Peyer's patch (tissue), 4 donors: Measurements from ENCODE around the gene VCX. TPM values are rescaled to one million over a fixed set of nuclear protein-coding genes. Genes with fewer than 3 reads are reported as not detected.

Experiments
- DNase-seq, 3 donors: peaks; one replicate each; pipeline ENCODE4 v3.0.0-alpha.2; 2017 to 2019
- H3K27ac ChIP-seq, 4 donors: fragments of 200-600 bp; sonication (generic); one replicate each; pipeline ENCODE4 v1.5.1; 2016 to 2019
- H3K27me3 ChIP-seq, 2 donors: fragments of 200-600 bp; sonication (generic); one replicate each; pipeline ENCODE4 v1.5.1; 2019
- H3K36me3 ChIP-seq, 3 donors: fragments of 200-600 bp; sonication (generic); one replicate each; pipeline ENCODE4 v1.5.1; 2016 to 2019
- H3K4me1 ChIP-seq, 4 donors: fragments of 200-600 bp; sonication (generic); one replicate each; pipeline ENCODE4 v1.5.1; 2016 to 2019
- H3K4me3 ChIP-seq, 4 donors: fragments of 200-600 bp; sonication (generic); 1 replicate in 3 of 4; 2 replicates in 1 of 4; pipeline ENCODE4 v1.5.1; 2016 to 2019; ENCODE audit warnings: mild to moderate bottlenecking in 1 of 4
- H3K9me3 ChIP-seq, 4 donors: fragments of 200-600 bp; sonication (generic); one replicate each; pipeline ENCODE4 v1.5.1; 2016 to 2019; ENCODE audit warnings: mild to moderate bottlenecking in 1 of 4
- CTCF ChIP-seq, 6 experiments: fragments of 450-650 bp in 4 of 6; fragments of 200-600 bp in 2 of 6; sonication (generic) in 1 of 6; IDR thresholded peaks; one replicate each; pipeline ENCODE4 v1.5.1; 2017 to 2019; ENCODE audit warnings: antibody characterized with exemption in 6 of 6, mild to moderate bottlenecking in 3 of 6, moderate library complexity in 1 of 6
- POLR2A ChIP-seq, 2 donors: fragments of 450-650 bp; IDR thresholded peaks; one replicate each; pipeline ENCODE4 v1.5.1; 2017; ENCODE audit warnings: antibody characterized with exemption in 2 of 2, mild to moderate bottlenecking in 2 of 2, moderate library complexity in 2 of 2
- total RNA-seq, 4 donors: library from RNA; depleted of rRNA; stranded (reverse); fragments of >200 nt; gene quantifications; one replicate each; pipeline ENCODE4 v1.1.0, GENCODE V29; 2016

VCX gene
- total RNA-seq, 4 donors from 2014 or later = not detected

- Histone ChIP-seq H3K27me3 (no peaks in the 10 kb centered on the region), H3K4me1 (no peaks in the 10 kb centered on the region), H3K9me3 (no peaks in the 10 kb centered on the region), H3K36me3 (no peaks in the 10 kb centered on the region), H3K27ac (no peak overlapping the region), H3K4me3 (no peak overlapping the region)
- TF ChIP-seq CTCF (IDR thresholded peaks at IDR 0.05) (no peak), POLR2A (IDR thresholded peaks at IDR 0.05) (no peak)
- DNase-seq = no peak
Observed at GRCh38 chrX:7852166-7852565, 9.2 kb downstream of the VCX start.

- no peak overlapping the region for H3K4me3 ChIP-seq
- H3K27me3 ChIP-seq = no peaks in the 10 kb centered on the region
- H3K27ac ChIP-seq = no peak overlapping the region
- no peaks in the 10 kb centered on the region for H3K4me1 ChIP-seq
- no peak for DNase-seq
- no peaks in the 10 kb centered on the region for H3K9me3 ChIP-seq
- H3K36me3 ChIP-seq = no peaks in the 10 kb centered on the region
- no peak for TF ChIP-seq POLR2A (IDR thresholded peaks at IDR 0.05)
Observed at GRCh38 chrX:7872042-7872441, 29.1 kb downstream of the VCX start.

GRCh38 chrX:7876957-7877356, 34.0 kb downstream of the VCX start:
- no peak for TF ChIP-seq POLR2A (IDR thresholded peaks at IDR 0.05)
- TF ChIP-seq CTCF (IDR thresholded peaks at IDR 0.05) = no peak

GRCh38 chrX:7889135-7889534, 46.2 kb downstream of the VCX start:
- H3K27ac ChIP-seq = no peak overlapping the region
- no peak for DNase-seq
- H3K36me3 ChIP-seq = no peaks in the 10 kb centered on the region
- H3K9me3 ChIP-seq = no peaks in the 10 kb centered on the region
- TF ChIP-seq POLR2A (IDR thresholded peaks at IDR 0.05) = no peak
- no peak for TF ChIP-seq CTCF (IDR thresholded peaks at IDR 0.05)
- no peaks in the 10 kb centered on the region for H3K4me1 ChIP-seq
- H3K4me3 ChIP-seq = no peak overlapping the region
- H3K27me3 ChIP-seq = no peaks in the 10 kb centered on the region

More at GRCh38 chrX:7876957-7877356, 34.0 kb downstream of the VCX start:
- Histone ChIP-seq H3K27ac (no peak overlapping the region), H3K27me3 (no peaks in the 10 kb centered on the region), H3K36me3 (no peaks in the 10 kb centered on the region), H3K9me3 (no peaks in the 10 kb centered on the region), H3K4me3 (no peak overlapping the region), H3K4me1 (no peaks in the 10 kb centered on the region)
- DNase-seq = no peak

GRCh38 chrX:7889680-7890079, 46.7 kb downstream of the VCX start:
- TF ChIP-seq CTCF (IDR thresholded peaks at IDR 0.05) = no peak
- TF ChIP-seq POLR2A (IDR thresholded peaks at IDR 0.05) = no peak
- Histone ChIP-seq H3K27ac (no peak overlapping the region), H3K9me3 (no peaks in the 10 kb centered on the region), H3K4me1 (no peaks in the 10 kb centered on the region), H3K36me3 (no peaks in the 10 kb centered on the region), H3K27me3 (no peaks in the 10 kb centered on the region), H3K4me3 (no peak overlapping the region)
- no peak for DNase-seq

- DNase-seq = no peak
- H3K27me3 ChIP-seq = no peaks in the 10 kb centered on the region
- no peaks in the 10 kb centered on the region for H3K36me3 ChIP-seq
- no peaks in the 10 kb centered on the region for H3K9me3 ChIP-seq
- TF ChIP-seq CTCF (IDR thresholded peaks at IDR 0.05) = no peak
- no peak for TF ChIP-seq POLR2A (IDR thresholded peaks at IDR 0.05)
- no peak overlapping the region for H3K4me3 ChIP-seq
- H3K4me1 ChIP-seq = no peaks in the 10 kb centered on the region
- no peak overlapping the region for H3K27ac ChIP-seq
Observed at GRCh38 chrX:7891928-7892327, 49.0 kb downstream of the VCX start.

Other genes with a start within 250 kb of the VCX start
- gene PNPLA4, start 84.2 kb downstream of the VCX start, total RNA-seq = 10 to 100 TPM in 2 of 4 donors, 1 to 10 TPM in 1, under 1 TPM in 1; 0.83 to 25.5 (median 10.9) TPM